ENCODE data around the gene TSG101.

Gene TSG101

DNA sequence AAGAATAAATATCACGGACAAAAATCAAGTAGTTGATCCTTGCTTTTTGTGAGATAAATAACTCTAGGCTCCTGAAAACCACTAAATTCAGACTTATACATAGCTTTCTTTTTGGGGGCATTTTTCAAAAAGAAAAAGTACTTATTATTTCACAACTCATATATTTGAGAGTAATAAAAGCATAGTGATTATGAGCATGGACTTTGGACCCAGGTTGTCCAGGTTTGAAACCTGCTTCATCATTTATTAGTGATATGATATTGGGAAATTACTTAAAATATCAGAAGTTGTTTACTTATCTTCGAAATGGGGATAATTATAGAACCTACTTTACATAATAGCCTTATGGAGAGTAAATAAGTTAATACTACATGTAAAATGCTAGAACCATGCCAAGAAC is 88.1 kb downstream of the TSG101 start:
- no peak overlapping the region for H3K4me3 ChIP-seq (ENCODE audit: low read depth, low read length)
- DNase-seq (ENCODE audit: low read depth), result no peak
- TF ChIP-seq, protein P1, sequence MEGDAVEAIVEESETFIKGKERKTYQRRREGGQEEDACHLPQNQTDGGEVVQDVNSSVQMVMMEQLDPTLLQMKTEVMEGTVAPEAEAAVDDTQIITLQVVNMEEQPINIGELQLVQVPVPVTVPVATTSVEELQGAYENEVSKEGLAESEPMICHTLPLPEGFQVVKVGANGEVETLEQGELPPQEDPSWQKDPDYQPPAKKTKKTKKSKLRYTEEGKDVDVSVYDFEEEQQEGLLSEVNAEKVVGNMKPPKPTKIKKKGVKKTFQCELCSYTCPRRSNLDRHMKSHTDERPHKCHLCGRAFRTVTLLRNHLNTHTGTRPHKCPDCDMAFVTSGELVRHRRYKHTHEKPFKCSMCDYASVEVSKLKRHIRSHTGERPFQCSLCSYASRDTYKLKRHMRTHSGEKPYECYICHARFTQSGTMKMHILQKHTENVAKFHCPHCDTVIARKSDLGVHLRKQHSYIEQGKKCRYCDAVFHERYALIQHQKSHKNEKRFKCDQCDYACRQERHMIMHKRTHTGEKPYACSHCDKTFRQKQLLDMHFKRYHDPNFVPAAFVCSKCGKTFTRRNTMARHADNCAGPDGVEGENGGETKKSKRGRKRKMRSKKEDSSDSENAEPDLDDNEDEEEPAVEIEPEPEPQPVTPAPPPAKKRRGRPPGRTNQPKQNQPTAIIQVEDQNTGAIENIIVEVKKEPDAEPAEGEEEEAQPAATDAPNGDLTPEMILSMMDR (conservative IDR thresholded peaks at IDR 0.05; ENCODE audit: low read depth, low read length), result no peak
